Mucosa of stomach (tissue), 1 donor: ENCODE results near the gene TSPAN10.

Source experiments
- H3K27me3 ChIP-seq: one replicate; pipeline ENCODE4 v1.7.0; 2013; ENCODE audit warnings: mild to moderate bottlenecking, low read length; ENCODE audit not compliant: control insufficient read depth, insufficient read depth
- H3K36me3 ChIP-seq: one replicate; pipeline ENCODE4 v1.7.0; 2013; ENCODE audit warnings: low read length; ENCODE audit not compliant: control insufficient read depth, insufficient read depth
- H3K4me1 ChIP-seq: one replicate; pipeline ENCODE4 v1.7.0; 2013; ENCODE audit warnings: mild to moderate bottlenecking, low read length; ENCODE audit not compliant: control insufficient read depth, insufficient read depth
- H3K4me3 ChIP-seq: one replicate; pipeline ENCODE4 v1.7.0; 2013; ENCODE audit warnings: low read length
- H3K9ac ChIP-seq: one replicate; pipeline ENCODE4 v1.7.0; 2013; ENCODE audit warnings: mild to moderate bottlenecking, low read length, moderate library complexity
- H3K9me3 ChIP-seq: one replicate; pipeline ENCODE4 v1.7.0; 2013; ENCODE audit warnings: mild to moderate bottlenecking, low read length, moderate library complexity; ENCODE audit not compliant: control insufficient read depth
- donor health status: Pancreatic carcinoma.

The TSPAN10 gene

DNA sequence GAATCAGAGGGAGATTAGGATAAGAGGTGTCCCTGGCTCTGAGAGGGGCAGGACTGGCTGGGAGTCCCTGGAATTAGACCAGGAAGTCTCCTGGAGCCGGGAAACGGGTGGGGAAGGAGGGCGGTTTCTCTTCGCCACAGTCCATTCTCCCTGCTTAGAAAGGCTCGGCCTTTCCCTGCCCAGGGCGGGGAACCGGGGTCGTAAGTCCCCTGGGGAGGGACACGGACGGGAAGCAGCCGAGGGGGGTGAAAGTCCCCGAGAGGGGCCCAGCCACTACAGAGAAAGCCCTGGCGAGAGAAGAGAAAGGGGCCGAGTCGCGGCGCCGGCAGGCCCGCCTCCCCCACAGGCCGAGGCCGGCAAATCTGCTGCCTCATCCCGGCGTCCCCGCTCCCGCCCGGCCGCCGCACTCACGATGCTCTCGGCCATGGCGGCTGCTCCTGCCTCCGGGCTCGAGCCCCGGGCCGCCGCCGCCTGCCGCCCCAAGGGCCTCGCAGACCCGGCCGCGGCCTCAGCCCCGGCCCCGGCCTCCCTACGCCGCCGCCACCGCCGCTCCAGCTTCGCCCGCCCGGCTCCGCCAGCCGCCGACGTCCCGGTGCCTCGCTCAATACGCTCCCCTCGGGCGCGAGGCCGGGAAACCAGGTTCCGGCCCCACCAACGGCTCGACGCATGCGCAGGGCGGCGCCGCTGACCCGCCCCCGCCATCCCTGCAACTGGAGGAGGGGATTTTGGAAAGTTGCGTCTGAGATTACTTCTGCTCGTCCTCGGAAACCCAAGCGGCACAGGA lies at the start of gene TSPAN10, which contains the start of gene NPLOC4:
TSPAN10 (plus strand) TSS at position 692 of the 784 bp plus-strand sequence. CDS start 5,217 bp downstream, outside the sequence.
NPLOC4 (minus strand) TSS at position 608 of the 784 bp plus-strand sequence; CDS start at position 426, 182 bp downstream.
- Histone ChIP-seq H3K4me1 (peaks cover 10% of the 10 kb centered on the region), H3K36me3 (no peaks in the 10 kb centered on the region), H3K27me3 (no peaks in the 10 kb centered on the region), H3K9ac (peak within 1 kb of the TSS; percentile 82), H3K9me3 (no peaks in the 10 kb centered on the region), H3K4me3 (peak within 1 kb of the TSS; percentile 84)

DNA sequence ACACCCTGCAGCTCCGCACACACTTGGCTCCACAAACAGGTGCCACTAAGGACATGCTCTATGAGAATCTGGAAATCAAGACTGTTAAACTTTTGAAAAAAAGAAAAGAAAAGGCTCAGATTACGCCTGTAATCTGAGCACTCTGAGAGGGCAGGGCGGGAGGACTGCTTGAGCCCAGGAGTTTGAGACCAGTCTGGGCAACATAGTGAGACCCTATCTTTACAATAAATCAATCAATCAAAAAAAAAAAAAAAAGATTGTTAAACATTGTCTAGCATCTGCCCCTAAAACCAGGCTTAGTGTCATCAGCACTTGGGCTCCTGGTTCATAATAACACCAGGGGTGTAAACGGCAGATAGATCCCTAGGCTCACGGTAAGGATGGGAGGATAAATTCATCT lies 47.4 kb upstream of the TSPAN10 start:
- Histone ChIP-seq H3K36me3 (peaks cover 22% of the 10 kb centered on the region), H3K4me1 (no peaks in the 10 kb centered on the region), H3K9me3 (no peaks in the 10 kb centered on the region), H3K4me3 (no peak overlapping the region), H3K27me3 (no peaks in the 10 kb centered on the region), H3K9ac (no peak overlapping the region)

DNA sequence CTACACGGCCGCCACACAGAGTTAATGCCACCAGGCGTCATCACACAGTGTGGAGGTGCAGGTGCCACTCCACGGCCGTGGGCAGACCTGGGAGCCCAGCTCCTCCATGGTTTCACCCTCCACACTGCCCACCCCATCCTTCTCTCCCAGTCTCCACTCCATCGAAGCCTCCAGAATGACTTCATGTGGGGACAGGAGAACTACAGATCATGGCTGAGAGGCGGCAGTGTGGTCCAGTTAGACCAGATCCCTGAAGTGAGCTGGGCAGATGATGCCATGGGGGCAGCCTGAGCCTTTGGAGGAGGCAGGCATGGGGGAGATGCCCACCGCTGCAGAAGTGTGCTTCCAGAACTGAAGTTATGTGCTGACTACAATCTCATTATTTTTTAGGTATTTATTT lies 46.9 kb upstream of the TSPAN10 start:
- Histone ChIP-seq H3K4me3 (no peak overlapping the region), H3K4me1 (no peaks in the 10 kb centered on the region), H3K36me3 (peaks cover 22% of the 10 kb centered on the region), H3K9ac (no peak overlapping the region), H3K9me3 (no peaks in the 10 kb centered on the region), H3K27me3 (no peaks in the 10 kb centered on the region)

DNA sequence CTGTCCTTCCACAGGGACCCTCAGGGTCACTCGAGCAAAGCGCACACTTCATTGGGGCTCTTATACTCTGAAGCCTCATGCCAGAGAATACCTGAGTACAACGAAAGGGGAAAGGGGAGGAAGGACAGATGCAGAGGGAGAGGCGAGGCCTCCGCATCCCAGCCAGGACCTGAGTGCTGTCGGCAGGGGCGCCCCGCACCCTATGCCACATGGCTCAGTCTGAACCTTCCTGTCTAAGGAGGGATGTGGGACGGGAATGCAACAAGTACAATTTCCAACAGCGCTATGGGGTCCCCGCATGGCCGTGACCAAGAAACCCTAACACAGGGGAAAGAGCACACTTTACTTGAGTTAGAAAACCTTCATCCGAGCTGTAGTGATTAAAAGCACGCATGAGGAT lies 45.0 kb upstream of the TSPAN10 start:
- Histone ChIP-seq H3K27me3 (no peaks in the 10 kb centered on the region), H3K4me3 (no peak overlapping the region), H3K36me3 (peaks cover 17% of the 10 kb centered on the region), H3K4me1 (no peaks in the 10 kb centered on the region), H3K9ac (no peak overlapping the region), H3K9me3 (no peaks in the 10 kb centered on the region)

DNA sequence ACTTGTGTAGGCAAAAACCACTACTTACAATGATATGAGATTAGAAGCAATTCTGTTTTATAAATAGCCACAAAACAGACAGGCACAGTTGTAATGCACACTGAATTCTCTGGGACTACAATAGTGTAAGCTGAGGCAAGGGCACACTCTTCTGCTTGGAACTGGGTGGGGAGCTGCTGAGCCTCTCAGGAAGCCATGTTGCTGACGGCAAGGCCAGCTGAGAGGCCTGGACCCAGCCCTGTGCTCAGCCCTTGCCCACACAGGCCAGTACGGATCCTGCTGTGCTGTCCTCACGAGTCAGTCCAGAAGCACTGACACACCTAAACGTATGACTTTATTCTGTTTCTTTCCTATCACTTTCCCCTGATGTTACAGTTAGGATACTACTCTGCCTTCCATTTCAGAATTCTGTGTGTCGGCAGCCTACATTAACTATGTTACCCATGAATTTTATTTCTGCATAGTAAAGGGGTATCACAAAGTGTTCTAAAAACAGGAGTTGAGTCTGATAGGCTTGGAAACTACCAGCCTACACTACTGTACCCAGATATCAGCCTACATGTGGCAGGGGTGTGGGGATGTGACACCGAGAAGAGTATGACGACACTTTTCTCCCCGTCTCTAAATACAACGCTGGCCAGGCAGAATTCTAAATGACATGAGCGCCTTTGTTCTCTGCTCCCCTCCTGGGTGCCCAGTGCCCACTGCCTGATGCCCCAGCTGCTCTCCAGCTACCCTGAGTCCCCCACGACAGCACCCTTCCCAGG lies 43.7 kb upstream of the TSPAN10 start:
- peaks cover 11% of the 10 kb centered on the region for H3K36me3 ChIP-seq
- H3K9me3 ChIP-seq, result no peaks in the 10 kb centered on the region
- H3K27me3 ChIP-seq, result no peaks in the 10 kb centered on the region
- H3K4me3 ChIP-seq, result no peak overlapping the region
- no peaks in the 10 kb centered on the region for H3K4me1 ChIP-seq
- H3K9ac ChIP-seq, result no peak overlapping the region

DNA sequence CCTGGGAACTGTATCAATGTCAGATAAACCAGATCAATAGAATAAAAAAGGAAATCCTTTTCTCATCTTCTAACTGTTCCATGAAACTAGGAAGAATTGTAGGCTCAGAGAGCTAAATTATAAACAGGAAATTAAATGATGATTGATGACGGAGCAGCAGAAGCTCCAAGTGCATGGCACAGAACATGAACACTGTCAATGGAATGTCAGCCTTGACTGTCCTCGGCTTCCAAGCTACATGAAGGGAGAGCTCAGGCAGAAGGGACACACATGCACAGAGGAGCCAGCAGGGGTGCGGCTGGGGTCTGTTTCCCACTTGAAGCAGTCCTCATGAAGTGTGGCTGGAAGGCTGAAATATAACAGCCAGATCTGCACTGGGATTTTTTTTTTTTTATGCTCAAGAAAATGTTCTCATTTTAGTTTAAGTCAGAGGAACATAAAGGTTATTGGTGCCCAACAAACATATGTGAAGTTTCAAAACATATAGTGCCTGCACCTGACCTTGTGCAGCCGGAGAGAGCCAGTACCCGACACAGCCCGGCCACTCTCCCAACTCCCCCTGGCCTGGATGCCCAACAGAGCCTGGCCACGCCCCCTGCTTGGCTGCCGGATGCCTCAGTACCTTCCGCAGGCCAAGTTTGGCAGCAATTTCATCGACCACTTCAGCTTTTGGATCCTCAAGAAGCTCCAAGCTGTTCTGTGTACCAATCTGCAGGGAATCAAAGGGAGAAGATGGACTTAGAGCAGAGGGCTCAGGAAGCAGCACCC lies 37.1 kb upstream of the TSPAN10 start:
- Histone ChIP-seq H3K36me3 (no peaks in the 10 kb centered on the region), H3K27me3 (no peaks in the 10 kb centered on the region), H3K9me3 (no peaks in the 10 kb centered on the region), H3K4me3 (no peak overlapping the region), H3K9ac (no peak overlapping the region), H3K4me1 (no peaks in the 10 kb centered on the region)

DNA sequence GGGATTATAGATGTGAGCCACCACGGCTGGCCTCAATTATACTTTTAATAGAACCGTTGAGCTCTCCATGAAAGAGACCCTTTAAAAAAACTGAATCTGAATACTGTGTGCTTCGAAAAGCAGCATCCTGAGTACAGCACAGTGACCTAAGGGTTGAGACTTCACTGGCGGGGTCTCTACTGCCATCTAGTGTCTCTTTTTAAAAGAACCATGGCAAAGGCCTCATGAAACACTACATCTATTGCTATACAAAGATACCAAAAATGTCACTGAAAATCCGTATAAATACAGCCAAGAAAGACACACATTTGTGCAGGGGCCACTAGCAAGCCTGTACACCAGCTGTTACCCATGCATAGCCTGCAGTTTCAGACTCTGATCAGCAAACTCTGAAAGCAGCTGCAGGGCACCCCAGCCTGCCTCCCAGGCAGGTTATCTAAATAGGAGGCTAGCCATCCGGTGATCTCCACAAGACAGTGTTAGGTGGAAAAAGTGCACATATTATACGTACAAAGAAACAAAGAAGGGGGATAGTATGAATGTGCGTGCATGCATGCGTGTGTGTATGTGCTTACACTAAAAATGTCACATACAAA lies 35.4 kb upstream of the TSPAN10 start:
- Histone ChIP-seq H3K27me3 (no peaks in the 10 kb centered on the region), H3K4me1 (no peaks in the 10 kb centered on the region), H3K9me3 (no peaks in the 10 kb centered on the region), H3K9ac (no peak overlapping the region), H3K36me3 (peaks cover 4% of the 10 kb centered on the region), H3K4me3 (no peak overlapping the region)

DNA sequence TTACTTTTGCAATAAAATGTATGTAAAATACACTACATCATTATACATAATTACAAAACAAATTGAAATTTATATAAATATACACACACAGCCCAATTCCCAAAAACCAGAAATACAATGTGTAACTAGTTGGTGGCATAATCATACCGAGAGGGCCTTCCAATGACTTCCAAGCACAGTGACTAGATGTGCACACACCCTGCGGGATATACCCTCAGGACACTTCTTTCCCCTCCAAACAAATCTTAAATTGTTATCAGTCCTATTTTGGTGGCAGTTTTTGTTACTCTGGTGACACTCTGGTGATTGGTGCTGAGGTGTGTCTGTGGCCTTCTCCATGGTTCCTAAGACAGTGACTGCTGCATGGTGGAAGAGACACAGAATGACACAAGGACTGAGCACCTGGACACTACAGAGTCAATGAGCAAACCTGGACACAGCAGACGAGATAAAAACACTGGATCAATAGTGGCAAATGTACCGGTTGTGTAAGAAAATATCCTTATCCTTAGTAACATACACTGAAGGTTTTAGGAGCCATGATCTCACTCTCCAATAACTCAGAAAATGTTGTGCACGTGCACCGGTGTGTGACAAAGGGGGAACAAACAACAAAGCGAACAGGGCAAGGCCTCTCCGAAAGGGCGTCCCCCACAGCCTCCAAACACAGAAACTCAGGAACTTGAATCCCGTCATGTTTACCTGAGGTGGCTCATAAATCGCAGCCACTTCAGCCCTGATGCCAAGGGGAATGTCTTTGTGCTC lies 33.0 kb upstream of the TSPAN10 start:
- no peaks in the 10 kb centered on the region for H3K9me3 ChIP-seq
- H3K27me3 ChIP-seq, result no peaks in the 10 kb centered on the region
- H3K4me3 ChIP-seq, result no peak overlapping the region
- peaks cover 10% of the 10 kb centered on the region for H3K36me3 ChIP-seq
- H3K4me1 ChIP-seq, result no peaks in the 10 kb centered on the region
- no peak overlapping the region for H3K9ac ChIP-seq

DNA sequence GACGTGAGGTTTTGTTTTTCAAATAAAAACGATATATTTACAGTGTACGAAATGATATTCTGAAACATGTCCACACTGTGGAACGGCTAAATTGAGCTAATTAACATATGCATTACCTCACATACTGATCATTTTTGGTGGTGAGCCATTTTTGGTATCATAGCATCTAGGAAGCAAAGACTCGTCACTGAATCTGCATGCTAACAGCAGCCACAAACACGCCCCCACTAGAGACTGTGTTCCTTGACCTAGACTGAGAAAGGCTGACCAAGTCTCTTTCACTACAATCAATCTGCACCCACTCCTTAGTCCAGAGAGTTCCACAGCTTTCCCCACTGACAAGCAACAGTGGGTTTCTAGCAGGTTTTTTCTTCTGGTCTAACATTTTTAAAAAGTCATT lies 29.6 kb upstream of the TSPAN10 start:
- Histone ChIP-seq H3K36me3 (peaks cover 10% of the 10 kb centered on the region), H3K4me3 (no peak overlapping the region), H3K9me3 (no peaks in the 10 kb centered on the region), H3K27me3 (no peaks in the 10 kb centered on the region), H3K9ac (no peak overlapping the region), H3K4me1 (no peaks in the 10 kb centered on the region)

DNA sequence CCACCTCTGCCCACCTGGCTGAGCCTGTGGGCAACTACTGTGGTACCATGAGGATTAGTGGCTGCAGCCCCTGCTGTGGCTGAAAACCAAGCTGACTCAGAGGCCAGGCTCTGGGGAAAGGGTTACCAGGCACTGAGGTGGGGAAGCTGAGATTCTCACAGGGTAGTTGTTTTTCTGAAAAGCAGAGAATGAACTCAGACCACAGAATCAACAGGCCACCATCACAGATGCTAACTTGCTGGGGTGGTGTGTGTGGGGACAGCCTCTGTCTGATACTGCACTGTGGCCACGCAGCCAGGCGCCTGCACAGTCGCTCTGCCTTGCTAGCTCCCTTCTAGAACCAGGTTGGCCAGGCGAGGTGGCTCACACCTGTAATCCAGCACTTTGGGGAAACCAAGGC lies 28.9 kb upstream of the TSPAN10 start:
- H3K27me3 ChIP-seq, result no peaks in the 10 kb centered on the region
- peaks cover 11% of the 10 kb centered on the region for H3K36me3 ChIP-seq
- no peak overlapping the region for H3K4me3 ChIP-seq
- H3K4me1 ChIP-seq, result no peaks in the 10 kb centered on the region
- H3K9me3 ChIP-seq, result no peaks in the 10 kb centered on the region
- no peak overlapping the region for H3K9ac ChIP-seq

DNA sequence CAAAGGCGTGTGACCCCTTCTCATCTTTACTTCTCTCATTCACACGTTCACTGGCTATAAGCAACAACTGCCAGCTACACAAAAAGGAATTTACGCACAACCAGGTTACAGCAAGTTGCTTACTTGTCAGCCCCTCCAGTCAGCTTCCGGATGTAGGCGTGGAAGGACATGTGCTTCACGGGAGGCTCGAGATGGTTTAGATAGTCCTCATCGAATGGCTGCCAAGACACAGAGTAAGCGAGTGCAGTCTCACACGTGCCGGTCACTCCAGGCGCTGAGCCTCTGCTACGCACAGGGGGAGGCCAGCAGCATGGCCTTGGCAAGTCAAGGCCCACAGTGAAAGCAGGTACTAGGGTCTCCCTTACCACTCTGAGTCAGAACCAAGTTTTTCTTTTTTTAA lies 28.4 kb upstream of the TSPAN10 start:
- H3K9ac ChIP-seq, result no peak overlapping the region
- no peaks in the 10 kb centered on the region for H3K4me1 ChIP-seq
- H3K36me3 ChIP-seq, result peaks cover 15% of the 10 kb centered on the region

More for the DNA sequence above, 28.4 kb upstream of the TSPAN10 start:
- Histone ChIP-seq H3K9me3 (no peaks in the 10 kb centered on the region), H3K4me3 (no peak overlapping the region), H3K27me3 (no peaks in the 10 kb centered on the region)
